NOMO-1 (cell line): ENCODE data around the gene MSI2.

Experiments
- DNase-seq, 2 experiments: peaks; one replicate each; lab custom pipeline; 2025; ENCODE audit not compliant: unreplicated experiment in 2 of 2; lab: John Stamatoyannopoulos, UW

Gene MSI2

DNA sequence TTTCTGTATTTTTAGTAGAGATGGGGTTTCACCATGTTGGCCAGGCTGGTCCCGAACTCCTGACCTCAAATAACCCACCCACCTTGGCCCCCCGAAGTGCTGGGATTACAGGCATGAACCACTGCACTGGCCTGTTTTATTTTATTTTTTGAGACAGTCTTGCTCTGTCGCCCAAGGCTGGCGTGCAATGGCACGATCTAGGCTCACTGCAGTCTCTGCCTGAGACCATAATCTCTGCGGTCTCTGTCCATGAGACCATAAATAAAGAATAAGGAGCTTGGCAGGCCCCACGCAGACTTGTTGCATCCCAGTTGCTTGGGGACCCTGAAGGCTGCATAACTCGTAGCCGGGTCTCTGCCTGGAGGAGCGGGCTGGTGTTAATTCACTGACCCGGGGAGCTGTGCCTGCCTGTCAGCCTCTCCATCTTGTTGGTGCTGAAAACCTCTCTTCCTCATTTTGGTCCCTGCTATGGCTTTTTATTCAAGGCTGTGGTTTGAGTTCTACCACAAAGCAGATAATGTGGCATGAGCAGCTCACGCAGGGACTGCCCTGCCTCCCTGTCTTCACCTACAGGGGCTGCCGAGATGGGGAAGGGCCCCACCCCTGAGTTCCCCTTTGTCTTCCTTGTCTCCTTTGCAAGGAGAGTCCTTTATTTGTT is 82.1 kb downstream of the MSI2 start:
- peak; percentile 88 to 91 for DNase-seq

DNA sequence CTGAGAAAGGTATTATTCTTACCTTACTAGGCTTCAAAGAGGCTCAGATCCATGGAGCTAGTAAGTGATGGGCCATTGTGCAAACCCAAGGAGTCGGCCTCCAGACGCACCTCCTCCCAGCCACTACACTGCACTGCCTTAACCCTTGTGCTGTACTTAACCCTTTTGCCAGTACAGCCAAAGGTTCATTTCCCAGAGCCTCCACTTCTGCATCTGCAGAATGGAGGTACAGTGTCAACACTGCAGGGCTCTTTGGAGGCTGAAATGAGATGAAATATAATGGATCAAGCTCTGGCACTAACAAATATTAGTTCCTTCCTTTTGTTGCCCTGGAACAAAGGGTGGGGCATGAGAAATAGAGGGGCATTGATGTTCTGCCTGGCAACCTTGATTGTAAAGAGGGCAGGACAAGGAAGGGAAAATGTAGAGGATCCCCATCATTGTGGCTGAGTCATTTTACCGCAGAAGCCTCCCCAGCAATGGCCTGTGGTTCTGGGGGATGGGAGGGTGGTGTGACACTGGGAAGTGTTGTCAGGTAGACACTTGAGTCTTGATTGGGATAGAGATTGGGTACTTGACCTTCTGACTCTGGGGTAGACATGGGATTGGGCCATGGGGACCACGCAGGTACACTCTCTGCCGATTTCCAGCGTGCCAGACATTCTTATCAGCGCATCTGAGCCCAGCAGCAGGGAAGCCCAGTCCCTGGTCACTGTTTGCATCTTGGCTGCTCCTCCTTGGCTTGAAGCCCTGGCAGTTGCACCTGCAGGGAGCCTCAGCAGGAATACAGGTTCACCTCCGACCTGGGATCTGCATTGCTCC is 84.0 kb downstream of the MSI2 start:
- no peak for DNase-seq

DNA sequence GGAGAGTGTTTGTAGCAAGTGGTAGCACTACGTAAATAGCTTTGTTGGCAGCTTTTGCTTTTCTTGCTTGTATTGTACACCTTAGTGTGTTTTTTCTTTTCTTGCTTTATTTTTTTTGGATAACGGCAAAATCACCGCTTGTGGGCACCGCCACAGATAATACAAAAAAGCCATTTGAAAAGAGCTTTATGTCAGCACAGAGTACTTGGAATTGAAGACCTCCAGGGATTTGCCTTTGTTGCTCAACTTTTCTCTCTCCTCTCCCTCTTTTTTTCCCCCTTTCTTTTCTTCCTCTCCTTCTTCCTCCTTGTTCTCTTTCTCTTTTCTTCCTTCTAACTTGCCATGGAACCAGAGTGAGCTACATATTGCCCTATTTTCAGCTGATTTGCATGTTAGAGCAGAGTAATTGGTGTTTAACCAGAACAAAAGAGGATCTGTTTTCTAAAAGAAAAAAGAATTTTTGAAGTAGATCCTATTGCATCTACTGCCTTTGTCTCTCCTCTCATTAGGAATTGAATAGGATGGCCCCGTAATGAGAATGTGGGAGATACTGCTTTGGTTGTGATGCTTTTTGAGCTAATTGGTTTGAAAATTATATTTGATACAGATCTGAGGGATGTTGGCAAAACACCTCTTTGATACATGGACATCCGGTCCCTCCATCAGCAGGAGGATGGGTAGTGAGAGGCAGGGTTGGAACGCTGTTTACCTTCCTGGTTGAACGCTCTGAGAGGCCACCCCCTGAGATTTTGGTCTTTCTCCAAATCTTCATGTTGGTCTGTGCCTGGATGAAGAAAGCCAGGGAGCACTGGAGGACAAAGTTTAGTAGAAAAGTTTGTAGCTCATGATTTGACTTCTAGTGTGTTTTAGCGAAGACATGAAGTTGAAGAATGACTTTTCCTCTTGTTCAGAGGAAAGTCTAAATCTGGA is 85.6 kb downstream of the MSI2 start:
- DNase-seq: no peak

DNA sequence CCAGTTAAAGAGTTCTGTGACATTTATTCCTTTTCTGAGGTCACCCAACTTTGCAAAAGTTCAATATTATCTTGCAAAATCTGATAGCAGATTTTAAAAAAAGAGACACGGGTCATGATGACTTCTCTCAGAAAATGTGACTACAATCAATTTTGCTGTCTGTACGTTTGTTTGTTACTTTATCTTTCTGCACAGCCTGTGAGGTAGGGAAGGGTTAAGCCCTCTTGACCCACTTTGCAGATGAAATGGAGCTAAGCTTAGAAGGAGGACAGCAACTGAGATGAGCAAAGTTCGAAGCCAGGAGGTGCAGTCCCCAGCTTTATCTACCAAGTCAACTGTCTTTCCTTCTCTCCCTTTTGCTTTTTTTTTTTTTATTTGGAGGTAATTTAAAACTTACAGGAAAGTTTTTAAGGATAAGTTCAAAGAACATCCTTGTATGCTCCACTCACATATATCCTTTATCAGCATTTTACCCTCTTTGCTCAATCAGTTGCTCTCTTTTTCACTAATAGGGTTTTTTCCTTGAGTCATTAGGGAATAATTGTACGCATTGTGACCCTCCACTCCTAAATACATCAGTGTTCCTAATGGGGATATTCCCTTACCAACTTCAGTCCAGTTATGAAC is 86.8 kb downstream of the MSI2 start:
- DNase-seq: no peak

DNA sequence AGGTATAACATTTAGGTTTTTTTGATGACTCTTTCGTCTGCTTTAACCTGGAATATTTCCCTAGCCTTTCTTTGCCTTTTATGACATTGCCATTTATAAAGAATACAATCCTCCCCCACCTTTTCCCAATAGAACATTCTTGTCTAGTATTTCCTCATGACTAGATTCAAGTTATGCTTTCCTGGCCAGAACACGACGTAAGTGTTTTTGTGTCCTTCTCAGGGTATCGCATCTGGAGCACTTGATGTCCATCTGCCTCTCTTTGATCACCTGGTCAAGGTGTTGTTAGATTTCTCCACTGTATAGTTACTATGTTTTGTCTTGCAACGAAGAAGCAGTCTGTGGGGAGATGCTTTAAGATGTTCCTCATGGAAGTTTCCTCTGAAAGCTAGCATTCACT is 87.4 kb downstream of the MSI2 start:
- DNase-seq: no peak

DNA sequence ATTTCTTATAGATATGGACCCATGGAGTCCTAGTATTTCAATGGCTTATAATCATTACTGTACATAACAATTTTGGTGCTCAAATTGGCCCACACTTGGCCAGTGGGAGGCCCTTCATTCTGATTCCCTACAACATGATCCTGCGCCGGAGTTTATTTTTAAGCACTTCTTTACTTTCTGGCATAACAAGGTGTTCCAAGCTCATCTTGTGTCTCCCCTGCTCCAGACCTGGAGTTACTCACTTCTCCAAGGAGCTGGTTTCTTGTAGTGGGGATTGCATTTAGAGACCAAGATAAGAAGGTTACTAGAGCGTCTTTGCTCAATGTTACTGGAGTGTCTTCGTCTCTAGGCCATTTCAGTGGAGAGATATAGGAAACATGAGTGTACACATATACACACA is 87.9 kb downstream of the MSI2 start:
- DNase-seq: no peak

DNA sequence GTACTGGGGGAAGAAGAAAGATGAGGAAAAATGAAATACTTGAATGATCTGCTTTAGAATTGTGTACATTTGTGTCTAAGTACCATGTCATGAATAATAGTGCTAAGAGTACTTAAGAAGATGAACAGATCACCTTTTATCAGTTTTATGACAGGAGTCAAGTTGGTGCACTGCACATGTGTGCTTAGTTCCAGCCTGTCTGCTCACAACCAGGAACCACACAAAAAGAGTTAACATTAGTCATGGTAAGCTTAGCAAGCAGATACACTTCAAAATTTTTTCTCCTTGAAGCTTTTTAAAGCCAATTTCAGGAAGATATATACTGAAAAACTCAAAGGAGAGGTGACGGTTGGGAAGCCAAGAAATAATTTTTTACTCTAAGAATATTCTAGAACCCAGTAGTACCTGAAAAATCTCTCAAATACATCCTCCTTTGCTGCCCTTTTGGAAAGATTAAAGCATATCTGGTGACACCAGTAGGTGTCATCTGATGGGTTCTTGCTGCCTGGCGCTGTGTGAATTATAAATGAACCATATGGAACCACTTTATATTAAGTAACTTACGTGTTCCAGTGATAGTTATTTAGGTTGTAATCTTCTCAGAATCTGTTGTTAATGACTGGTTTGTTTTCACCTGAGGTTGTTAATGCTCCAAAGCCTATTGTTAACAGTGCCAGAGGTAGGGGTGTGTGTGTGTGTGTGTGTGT is 93.4 kb downstream of the MSI2 start:
- DNase-seq: no peak

DNA sequence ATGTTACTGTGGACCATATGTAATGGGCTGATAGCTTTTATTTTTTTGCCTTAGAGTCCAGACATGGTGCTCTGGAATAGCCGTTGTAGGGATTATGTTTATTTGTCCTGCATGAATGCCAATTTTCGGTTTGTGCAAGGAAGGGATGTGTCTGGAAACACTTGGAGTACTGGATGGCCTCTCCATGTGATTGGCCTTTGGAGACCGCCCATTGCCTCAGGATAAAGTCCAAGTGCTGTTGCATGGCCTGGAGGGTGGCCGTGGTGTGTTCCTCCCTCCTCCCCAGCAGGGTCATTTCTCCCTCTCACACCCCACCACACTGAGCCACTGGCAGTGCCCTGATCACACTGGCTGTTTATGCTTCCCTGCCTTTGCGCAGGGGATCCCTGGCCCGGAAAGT is 93.9 kb downstream of the MSI2 start:
- no peak for DNase-seq

DNA sequence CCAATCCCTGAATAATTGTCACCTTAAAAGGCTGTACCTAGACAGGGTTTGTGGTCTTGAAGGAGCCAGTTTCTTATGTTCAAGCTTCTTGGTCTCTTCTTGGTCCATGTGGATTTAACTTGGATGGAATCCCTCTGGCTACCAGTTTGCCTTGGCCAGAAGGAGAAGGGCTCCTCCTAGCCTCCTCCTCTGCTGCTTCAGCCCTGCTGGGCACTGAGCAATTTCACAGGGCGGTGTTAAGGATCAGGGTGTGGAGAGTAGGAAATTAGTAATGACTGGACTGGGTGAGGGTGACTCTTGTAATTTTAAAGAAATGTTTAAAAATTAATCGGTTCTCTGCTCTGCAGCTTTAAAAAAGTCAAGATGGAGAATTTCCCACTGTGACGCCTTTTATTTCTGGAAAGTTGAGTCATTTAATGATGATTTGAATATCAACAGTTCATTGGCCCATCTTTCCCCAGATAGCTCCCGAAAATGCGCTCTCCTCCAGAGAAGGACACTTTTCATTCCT is 96.4 kb downstream of the MSI2 start:
- no peak for DNase-seq

DNA sequence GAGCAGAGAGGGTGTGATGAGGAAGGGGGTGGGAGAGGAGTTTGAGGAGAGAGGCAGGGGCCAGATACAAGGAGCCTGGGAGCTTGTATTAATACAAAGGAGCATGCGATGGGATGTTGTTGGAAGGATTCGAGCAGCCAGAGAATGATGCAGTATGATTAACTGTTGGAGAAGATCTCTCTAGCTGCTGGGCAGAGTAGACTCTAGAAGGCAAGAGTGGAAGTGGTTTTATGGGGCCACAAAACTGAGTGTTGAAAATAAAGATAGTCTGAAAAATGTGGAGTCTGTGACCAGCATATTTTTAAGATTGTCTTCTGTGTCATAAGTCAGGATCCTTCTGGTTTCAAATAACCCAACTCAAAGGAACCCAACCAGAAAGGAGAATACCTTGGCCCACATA is 98.3 kb downstream of the MSI2 start:
- DNase-seq: no peak

DNA sequence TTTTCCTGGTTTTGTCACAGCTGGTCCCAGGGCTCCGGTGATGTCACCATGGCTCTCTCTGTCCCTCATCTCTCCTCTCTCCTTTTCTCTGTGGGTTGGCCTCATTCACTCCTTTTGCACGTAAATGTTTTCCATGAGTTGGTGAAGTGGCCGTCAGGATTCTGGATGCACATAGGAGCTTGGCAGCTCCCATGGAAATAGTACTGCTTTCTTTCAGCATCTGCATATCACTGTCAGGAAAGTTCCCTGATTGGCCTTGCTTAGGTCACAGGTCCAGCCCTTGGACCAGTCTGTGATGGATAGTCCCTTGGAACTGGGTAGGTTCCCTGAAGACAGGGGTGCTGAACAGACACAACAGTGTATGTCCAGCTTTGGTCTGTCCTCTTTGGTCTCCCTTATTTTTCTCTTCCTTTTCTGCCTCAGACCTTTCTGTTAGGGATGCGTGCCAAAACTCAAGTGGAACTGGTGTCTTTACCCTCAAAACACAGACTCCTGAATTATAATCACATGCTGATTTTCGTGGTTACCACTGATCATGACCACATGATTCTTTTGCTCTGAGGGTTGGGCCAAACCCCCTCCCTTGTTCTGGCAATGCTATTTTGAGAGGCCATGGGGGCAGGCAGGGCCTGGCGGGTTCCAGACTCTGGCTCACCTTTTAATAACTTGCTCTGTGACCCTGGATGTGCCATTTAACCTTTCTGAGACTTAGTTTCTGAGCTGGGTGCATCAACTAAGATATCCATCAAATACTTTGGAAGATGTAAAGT is 99.0 kb downstream of the MSI2 start:
- DNase-seq: no peak

DNA sequence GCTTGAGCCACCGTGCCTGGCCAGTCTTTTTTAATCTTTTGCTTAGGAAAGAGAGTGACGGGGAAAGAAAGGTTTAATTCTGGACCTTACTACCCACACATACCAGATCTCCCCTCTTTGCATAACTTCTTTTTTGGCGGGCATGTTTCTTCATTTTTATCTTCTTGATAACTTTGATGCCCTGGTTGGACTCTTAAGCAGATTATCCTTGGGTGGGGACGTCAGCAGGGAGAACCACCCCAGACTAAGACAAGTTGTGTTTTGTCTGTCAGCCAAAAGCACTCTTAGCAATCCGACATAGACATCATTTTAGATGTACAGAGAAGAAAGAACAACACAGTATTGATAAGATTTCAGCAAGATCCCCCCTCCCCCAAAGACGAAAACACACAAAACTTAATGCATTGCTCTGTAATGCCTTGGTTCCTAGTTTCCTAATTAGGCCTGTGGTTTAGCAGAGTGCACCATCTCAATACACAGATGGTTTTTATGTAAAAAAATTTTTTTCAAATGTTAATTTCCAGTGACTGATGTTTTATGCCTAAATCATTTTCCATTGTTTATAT is 99.9 kb downstream of the MSI2 start:
- no peak for DNase-seq

DNA sequence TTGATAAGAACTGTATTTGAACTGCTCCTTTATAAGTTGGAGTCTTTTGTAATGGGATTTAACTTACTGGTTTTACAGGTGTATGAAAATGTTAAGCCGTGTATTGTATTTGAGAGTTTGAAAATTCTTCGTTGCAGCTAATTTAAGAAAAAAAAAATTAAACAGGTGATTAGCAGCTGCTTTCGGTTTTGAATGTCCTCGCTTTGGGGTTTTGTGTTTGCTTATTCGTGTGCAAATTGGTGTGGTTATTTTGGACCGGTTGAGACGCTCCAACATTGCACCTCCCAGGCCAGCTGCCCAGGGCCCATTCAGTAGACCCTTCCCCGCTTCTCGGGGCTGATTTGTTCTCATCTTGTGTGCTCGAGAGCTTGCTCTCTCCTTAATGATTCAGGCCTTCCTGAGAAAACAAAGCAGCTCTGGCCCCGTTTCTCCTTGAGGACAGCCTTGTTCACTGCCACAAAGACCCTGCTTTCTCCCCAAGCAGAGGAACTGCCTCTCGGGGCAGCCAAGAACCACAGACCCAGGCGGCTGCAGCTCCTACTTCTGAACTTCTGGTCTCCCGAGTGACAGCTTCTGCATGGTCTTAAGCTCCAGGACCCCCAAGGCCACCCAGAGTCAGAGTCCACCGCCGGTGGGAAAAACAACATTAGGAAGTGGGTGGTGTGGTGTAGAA is 100.5 kb downstream of the MSI2 start:
- no peak for DNase-seq

DNA sequence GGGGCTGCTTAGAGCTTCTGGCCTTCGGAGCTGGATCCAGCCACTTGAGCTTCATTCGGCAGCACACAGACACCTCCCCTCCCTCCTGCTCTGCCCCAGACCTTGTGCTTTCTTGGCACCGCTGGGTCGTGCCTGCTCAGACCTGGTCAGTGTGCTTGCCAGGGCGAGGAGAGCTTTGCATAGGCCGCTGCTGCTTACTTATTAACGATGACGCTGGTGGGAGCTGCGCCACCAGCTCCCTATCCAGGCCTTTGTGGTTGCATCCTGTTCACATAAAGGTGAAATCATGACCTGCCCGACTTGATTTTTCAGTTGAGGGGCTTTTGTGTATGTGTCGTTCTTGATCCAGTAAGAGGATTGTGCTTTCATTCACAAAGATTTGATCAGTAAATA is 101.1 kb downstream of the MSI2 start:
- no peak for DNase-seq

DNA sequence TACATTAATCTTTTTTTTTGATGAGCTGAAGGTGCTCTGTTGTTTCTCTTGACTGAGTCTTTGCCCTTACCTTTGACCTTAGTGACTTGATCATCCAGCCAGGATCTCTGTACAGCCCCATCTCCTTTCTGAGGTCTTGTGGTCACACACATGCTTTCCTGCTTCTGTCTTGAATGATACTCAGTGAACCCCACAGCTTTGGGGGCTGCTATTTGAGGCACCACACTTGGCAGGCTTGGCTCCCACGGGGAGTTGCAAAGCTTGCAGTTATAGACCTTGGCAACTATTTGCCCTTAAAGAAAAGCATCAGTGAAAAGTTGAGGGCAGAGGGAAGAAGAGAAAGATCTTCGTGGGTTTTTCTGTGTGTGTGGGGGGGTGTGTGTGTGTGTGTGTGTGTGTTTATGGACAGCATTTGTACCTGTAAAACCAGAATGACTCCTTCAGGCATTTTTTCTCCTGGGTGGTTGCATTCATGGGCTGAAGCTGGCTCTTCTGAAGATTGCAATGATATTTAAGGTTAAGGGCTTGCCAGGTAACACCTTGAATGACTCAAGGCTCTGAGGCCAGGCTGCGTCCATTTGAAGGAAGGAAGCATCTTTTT is 101.6 kb downstream of the MSI2 start:
- no peak for DNase-seq

DNA sequence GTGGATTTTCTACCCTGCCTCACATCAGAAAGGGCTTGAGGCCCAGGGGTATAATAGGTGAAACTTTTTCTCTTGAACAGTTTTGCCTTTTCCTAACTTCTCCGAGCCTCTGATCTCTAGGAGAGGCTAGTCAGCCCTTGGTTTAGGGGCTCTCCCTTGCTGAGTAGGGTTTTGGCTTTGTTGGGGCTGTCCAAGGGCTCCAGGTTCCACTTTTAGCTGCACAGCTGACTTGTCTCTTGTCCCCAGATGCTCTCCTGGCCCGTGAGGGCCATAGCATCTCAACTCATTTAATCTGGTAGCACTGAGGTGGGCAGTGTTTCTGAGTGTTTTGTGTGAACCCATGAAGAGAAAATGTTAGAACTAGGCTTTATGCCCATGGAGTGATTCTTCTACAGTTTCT is 103.9 kb downstream of the MSI2 start:
- no peak for DNase-seq

DNA sequence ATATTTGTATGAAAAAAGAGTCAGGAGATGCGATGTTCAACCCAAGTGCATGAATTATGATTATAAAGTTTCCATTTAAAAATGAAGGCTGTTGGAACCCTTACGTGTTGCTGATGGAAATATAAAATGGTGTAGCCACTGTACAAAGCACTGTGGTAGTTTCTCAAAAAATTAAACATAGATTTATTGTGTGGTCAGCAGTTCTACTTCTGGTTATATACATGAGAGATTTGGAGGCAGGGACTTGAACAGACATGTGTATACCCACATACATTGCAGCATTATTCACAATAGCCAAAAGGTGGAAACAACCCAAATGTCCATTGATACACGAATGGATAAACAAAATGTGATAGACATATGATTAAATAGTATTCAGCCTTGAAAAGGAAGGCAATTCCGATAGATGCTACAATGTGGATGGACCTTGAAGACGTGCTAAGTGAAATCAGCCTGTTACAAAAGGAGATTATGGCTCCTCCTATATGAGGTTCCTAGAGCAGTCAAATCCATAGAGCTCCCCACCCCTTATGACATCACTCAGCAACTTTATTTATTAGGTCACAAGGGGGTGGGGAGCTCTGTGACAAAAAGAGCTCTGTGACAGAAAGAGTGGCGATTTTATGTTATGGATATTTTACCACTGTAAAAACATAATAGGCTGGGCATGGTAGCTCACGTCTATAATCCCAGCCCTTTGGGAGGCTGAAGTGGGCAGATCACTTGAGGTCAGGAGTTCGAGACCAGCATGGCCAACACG is 106.7 kb downstream of the MSI2 start:
- DNase-seq: no peak
